ENCODE data around the gene ATF3.

The ATF3 gene

GRCh38 chr1:212621949-212622305 is 13.4 kb downstream of the ATF3 start:
- no peaks in the 10 kb centered on the region for H3K27me3 ChIP-seq (ENCODE audit: control insufficient read depth, insufficient read depth, low read length)
- H3K9me3 ChIP-seq (ENCODE audit: control insufficient read depth, insufficient read depth, low read length) = no peaks in the 10 kb centered on the region
- no peaks in the 10 kb centered on the region for H3K4me1 ChIP-seq (ENCODE audit: control insufficient read depth, insufficient read depth, low read length)
- H3K27ac ChIP-seq (ENCODE audit: low read depth, low read length) = no peak overlapping the region
- no peak overlapping the region for H3K9ac ChIP-seq (ENCODE audit: low read depth, low read length)
- H3K36me3 ChIP-seq (ENCODE audit: control insufficient read depth, insufficient read depth, low read length) = peaks cover 46% of the 10 kb centered on the region
- H3K4me3 ChIP-seq (ENCODE audit: low read depth, low read length) = no peak overlapping the region

- Histone ChIP-seq H3K9ac (ENCODE audit: low read depth, low read length) (no peak overlapping the region), H3K9me3 (ENCODE audit: control insufficient read depth, insufficient read depth, low read length) (no peaks in the 10 kb centered on the region), H3K27me3 (ENCODE audit: control insufficient read depth, insufficient read depth, low read length) (no peaks in the 10 kb centered on the region), H3K4me1 (ENCODE audit: control insufficient read depth, insufficient read depth, low read length) (no peaks in the 10 kb centered on the region), H3K36me3 (ENCODE audit: control insufficient read depth, insufficient read depth, low read length) (peaks cover 40% of the 10 kb centered on the region), H3K4me3 (ENCODE audit: low read depth, low read length) (no peak overlapping the region), H3K27ac (ENCODE audit: low read depth, low read length) (no peak overlapping the region)
These were observed 13.9 kb downstream of the ATF3 start for GRCh38 chr1:212622467-212622866.

GRCh38 chr1:212622906-212623305 is 14.3 kb downstream of the ATF3 start:
- H3K4me3 ChIP-seq (ENCODE audit: low read depth, low read length) = no peak overlapping the region
- no peaks in the 10 kb centered on the region for H3K9me3 ChIP-seq (ENCODE audit: control insufficient read depth, insufficient read depth, low read length)
- no peak overlapping the region for H3K9ac ChIP-seq (ENCODE audit: low read depth, low read length)
- peaks cover 36% of the 10 kb centered on the region for H3K36me3 ChIP-seq (ENCODE audit: control insufficient read depth, insufficient read depth, low read length)
- no peak overlapping the region for H3K27ac ChIP-seq (ENCODE audit: low read depth, low read length)
- H3K27me3 ChIP-seq (ENCODE audit: control insufficient read depth, insufficient read depth, low read length) = no peaks in the 10 kb centered on the region
- H3K4me1 ChIP-seq (ENCODE audit: control insufficient read depth, insufficient read depth, low read length) = no peaks in the 10 kb centered on the region

- no peaks in the 10 kb centered on the region for H3K9me3 ChIP-seq (ENCODE audit: control insufficient read depth, insufficient read depth, low read length)
- no peaks in the 10 kb centered on the region for H3K27me3 ChIP-seq (ENCODE audit: control insufficient read depth, insufficient read depth, low read length)
- H3K9ac ChIP-seq (ENCODE audit: low read depth, low read length) = no peak overlapping the region
- no peak overlapping the region for H3K4me3 ChIP-seq (ENCODE audit: low read depth, low read length)
- H3K4me1 ChIP-seq (ENCODE audit: control insufficient read depth, insufficient read depth, low read length) = no peaks in the 10 kb centered on the region
- H3K27ac ChIP-seq (ENCODE audit: low read depth, low read length) = no peak overlapping the region
- peaks cover 29% of the 10 kb centered on the region for H3K36me3 ChIP-seq (ENCODE audit: control insufficient read depth, insufficient read depth, low read length)
These were observed 15.0 kb downstream of the ATF3 start for GRCh38 chr1:212623603-212624002.

- Histone ChIP-seq H3K27me3 (ENCODE audit: control insufficient read depth, insufficient read depth, low read length) (no peaks in the 10 kb centered on the region), H3K36me3 (ENCODE audit: control insufficient read depth, insufficient read depth, low read length) (peaks cover 15% of the 10 kb centered on the region), H3K4me1 (ENCODE audit: control insufficient read depth, insufficient read depth, low read length) (0 out of 2 replicates have a peak, but pooled peaks cover 4% of the 10 kb centered on the region), H3K4me3 (ENCODE audit: low read depth, low read length) (no peak overlapping the region), H3K9ac (ENCODE audit: low read depth, low read length) (no peak overlapping the region), H3K9me3 (ENCODE audit: control insufficient read depth, insufficient read depth, low read length) (no peaks in the 10 kb centered on the region), H3K27ac (ENCODE audit: low read depth, low read length) (no peak overlapping the region)
These were observed 16.5 kb downstream of the ATF3 start for GRCh38 chr1:212624976-212625501.

- Histone ChIP-seq H3K27ac (ENCODE audit: low read depth, low read length) (no peak overlapping the region), H3K9ac (ENCODE audit: low read depth, low read length) (no peak overlapping the region), H3K9me3 (ENCODE audit: control insufficient read depth, insufficient read depth, low read length) (no peaks in the 10 kb centered on the region), H3K36me3 (ENCODE audit: control insufficient read depth, insufficient read depth, low read length) (peaks cover 6% of the 10 kb centered on the region), H3K27me3 (ENCODE audit: control insufficient read depth, insufficient read depth, low read length) (no peaks in the 10 kb centered on the region), H3K4me3 (ENCODE audit: low read depth, low read length) (no peak overlapping the region), H3K4me1 (ENCODE audit: control insufficient read depth, insufficient read depth, low read length) (peaks cover 7% of the 10 kb centered on the region; the same call in 1 of the 2 replicates)
These were observed 17.4 kb downstream of the ATF3 start for GRCh38 chr1:212625781-212626450.

- Histone ChIP-seq H3K9ac (ENCODE audit: low read depth, low read length) (no peak overlapping the region), H3K36me3 (ENCODE audit: control insufficient read depth, insufficient read depth, low read length) (no peaks in the 10 kb centered on the region), H3K9me3 (ENCODE audit: control insufficient read depth, insufficient read depth, low read length) (no peaks in the 10 kb centered on the region), H3K27me3 (ENCODE audit: control insufficient read depth, insufficient read depth, low read length) (no peaks in the 10 kb centered on the region), H3K4me3 (ENCODE audit: low read depth, low read length) (no peak overlapping the region), H3K4me1 (ENCODE audit: control insufficient read depth, insufficient read depth, low read length) (peaks cover 7% of the 10 kb centered on the region; the same call in 1 of the 2 replicates), H3K27ac (ENCODE audit: low read depth, low read length) (no peak overlapping the region)
These were observed 19.5 kb downstream of the ATF3 start for GRCh38 chr1:212628046-212628445.

- H3K4me1 ChIP-seq (ENCODE audit: control insufficient read depth, insufficient read depth, low read length) = peaks cover 7% of the 10 kb centered on the region; the same call in 1 of the 2 replicates
- H3K27ac ChIP-seq (ENCODE audit: low read depth, low read length) = no peak overlapping the region
These were observed 20.4 kb downstream of the ATF3 start for GRCh38 chr1:212628813-212629415.

GRCh38 chr1:212629450-212630157 is 21.0 kb downstream of the ATF3 start:
- Histone ChIP-seq H3K27me3 (ENCODE audit: control insufficient read depth, insufficient read depth, low read length) (no peaks in the 10 kb centered on the region), H3K36me3 (ENCODE audit: control insufficient read depth, insufficient read depth, low read length) (no peaks in the 10 kb centered on the region), H3K4me1 (ENCODE audit: control insufficient read depth, insufficient read depth, low read length) (peaks cover 7% of the 10 kb centered on the region; the same call in 1 of the 2 replicates), H3K4me3 (ENCODE audit: low read depth, low read length) (no peak overlapping the region), H3K27ac (ENCODE audit: low read depth, low read length) (no peak overlapping the region), H3K9ac (ENCODE audit: low read depth, low read length) (no peak overlapping the region), H3K9me3 (ENCODE audit: control insufficient read depth, insufficient read depth, low read length) (peaks cover 4% of the 10 kb centered on the region; the same call in 1 of the 2 replicates)

More at GRCh38 chr1:212628813-212629415, 20.4 kb downstream of the ATF3 start:
- Histone ChIP-seq H3K9ac (ENCODE audit: low read depth, low read length) (no peak overlapping the region), H3K27me3 (ENCODE audit: control insufficient read depth, insufficient read depth, low read length) (no peaks in the 10 kb centered on the region), H3K9me3 (ENCODE audit: control insufficient read depth, insufficient read depth, low read length) (no peaks in the 10 kb centered on the region), H3K4me3 (ENCODE audit: low read depth, low read length) (no peak overlapping the region), H3K36me3 (ENCODE audit: control insufficient read depth, insufficient read depth, low read length) (no peaks in the 10 kb centered on the region)

- no peaks in the 10 kb centered on the region for H3K36me3 ChIP-seq (ENCODE audit: control insufficient read depth, insufficient read depth, low read length)
- no peak overlapping the region for H3K27ac ChIP-seq (ENCODE audit: low read depth, low read length)
- H3K4me3 ChIP-seq (ENCODE audit: low read depth, low read length) = no peak overlapping the region
- no peak overlapping the region for H3K9ac ChIP-seq (ENCODE audit: low read depth, low read length)
- no peaks in the 10 kb centered on the region for H3K27me3 ChIP-seq (ENCODE audit: control insufficient read depth, insufficient read depth, low read length)
- peaks cover 8% of the 10 kb centered on the region; the same call in 1 of the 2 replicates for H3K9me3 ChIP-seq (ENCODE audit: control insufficient read depth, insufficient read depth, low read length)
- peaks cover 12% of the 10 kb centered on the region for H3K4me1 ChIP-seq (ENCODE audit: control insufficient read depth, insufficient read depth, low read length)
These were observed 21.8 kb downstream of the ATF3 start for GRCh38 chr1:212630158-212630900.
